Ishikawa (cell line): ENCODE measurements around the gene RTF1.

Experiments used
- CEBPB ChIP-seq: IDR thresholded peaks from 2 replicates; pipeline ENCODE4 v1.6.1; 2012
- CREB1 ChIP-seq: IDR thresholded peaks from 2 replicates; pipeline ENCODE4 v1.6.1; 2012; ENCODE audit warnings: low read depth
- EGR1 ChIP-seq: IDR thresholded peaks from 2 replicates; pipeline ENCODE4 v1.6.1; 2012
- EP300 ChIP-seq: IDR thresholded peaks from 2 replicates; pipeline ENCODE4 v1.6.1; 2012; ENCODE audit warnings: borderline replicate concordance
- FOXM1 ChIP-seq: IDR thresholded peaks from 2 replicates; pipeline ENCODE4 v1.6.1; 2012; ENCODE audit warnings: low read depth, borderline replicate concordance
- NFIC ChIP-seq: IDR thresholded peaks from 2 replicates; pipeline ENCODE4 v1.6.1; 2012
- RAD21 ChIP-seq: IDR thresholded peaks from 2 replicates; pipeline ENCODE4 v1.6.1; 2012; ENCODE audit warnings: low read depth
- TAF1 ChIP-seq: IDR thresholded peaks from 2 replicates; pipeline ENCODE4 v1.6.1; 2012; ENCODE audit warnings: low read depth, mild to moderate bottlenecking
- TCF12 ChIP-seq: IDR thresholded peaks from 2 replicates; pipeline ENCODE4 v1.6.1; 2012; ENCODE audit warnings: low read depth
- TEAD4 ChIP-seq: IDR thresholded peaks from 2 replicates; pipeline ENCODE4 v1.6.1; 2012
- YY1 ChIP-seq: IDR thresholded peaks from 2 replicates; pipeline ENCODE4 v1.6.1; 2012; ENCODE audit warnings: low read depth
- ZBTB7A ChIP-seq: IDR thresholded peaks from 2 replicates; pipeline ENCODE4 v1.6.1; 2012; ENCODE audit warnings: low read depth
- TF ChIP-seq, protein P1 (sequence below): IDR thresholded peaks from 2 replicates; pipeline ENCODE4 v1.6.1; 2012; ENCODE audit warnings: low read depth, mild to moderate bottlenecking
- TF ChIP-seq, protein P2 (sequence below): IDR thresholded peaks from 2 replicates; pipeline ENCODE4 v1.6.1; 2012
- TF ChIP-seq, protein P3 (sequence below): IDR thresholded peaks from 2 replicates; pipeline ENCODE4 v1.6.1; 2012

Gene RTF1

DNA sequence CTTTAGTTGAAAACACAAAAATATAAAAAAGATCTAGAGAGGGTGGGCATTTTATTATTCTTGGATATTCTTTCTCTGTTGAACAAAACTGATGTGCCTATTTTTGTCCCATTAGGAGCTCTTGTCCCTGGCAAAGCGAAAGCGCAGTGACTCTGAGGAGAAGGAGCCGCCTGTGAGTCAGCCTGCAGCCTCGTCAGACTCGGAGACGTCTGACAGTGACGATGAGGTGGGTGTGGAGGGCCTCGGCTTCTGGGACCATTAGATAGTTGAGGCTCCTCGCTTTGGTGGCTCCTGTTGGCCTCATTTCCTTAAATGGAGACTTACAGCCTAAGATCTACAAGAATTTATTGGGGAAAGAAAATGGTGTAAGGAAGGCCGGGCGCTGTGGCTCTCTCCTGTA lies 21.3 kb downstream of the RTF1 start:
- no peak for TF ChIP-seq CREB1
- no peak for TF ChIP-seq EP300
- no peak for TF ChIP-seq TCF12
- no peak for TF ChIP-seq FOXM1
- no peak for TF ChIP-seq TEAD4
- no peak for TF ChIP-seq ZBTB7A
- TF ChIP-seq, protein P1, sequence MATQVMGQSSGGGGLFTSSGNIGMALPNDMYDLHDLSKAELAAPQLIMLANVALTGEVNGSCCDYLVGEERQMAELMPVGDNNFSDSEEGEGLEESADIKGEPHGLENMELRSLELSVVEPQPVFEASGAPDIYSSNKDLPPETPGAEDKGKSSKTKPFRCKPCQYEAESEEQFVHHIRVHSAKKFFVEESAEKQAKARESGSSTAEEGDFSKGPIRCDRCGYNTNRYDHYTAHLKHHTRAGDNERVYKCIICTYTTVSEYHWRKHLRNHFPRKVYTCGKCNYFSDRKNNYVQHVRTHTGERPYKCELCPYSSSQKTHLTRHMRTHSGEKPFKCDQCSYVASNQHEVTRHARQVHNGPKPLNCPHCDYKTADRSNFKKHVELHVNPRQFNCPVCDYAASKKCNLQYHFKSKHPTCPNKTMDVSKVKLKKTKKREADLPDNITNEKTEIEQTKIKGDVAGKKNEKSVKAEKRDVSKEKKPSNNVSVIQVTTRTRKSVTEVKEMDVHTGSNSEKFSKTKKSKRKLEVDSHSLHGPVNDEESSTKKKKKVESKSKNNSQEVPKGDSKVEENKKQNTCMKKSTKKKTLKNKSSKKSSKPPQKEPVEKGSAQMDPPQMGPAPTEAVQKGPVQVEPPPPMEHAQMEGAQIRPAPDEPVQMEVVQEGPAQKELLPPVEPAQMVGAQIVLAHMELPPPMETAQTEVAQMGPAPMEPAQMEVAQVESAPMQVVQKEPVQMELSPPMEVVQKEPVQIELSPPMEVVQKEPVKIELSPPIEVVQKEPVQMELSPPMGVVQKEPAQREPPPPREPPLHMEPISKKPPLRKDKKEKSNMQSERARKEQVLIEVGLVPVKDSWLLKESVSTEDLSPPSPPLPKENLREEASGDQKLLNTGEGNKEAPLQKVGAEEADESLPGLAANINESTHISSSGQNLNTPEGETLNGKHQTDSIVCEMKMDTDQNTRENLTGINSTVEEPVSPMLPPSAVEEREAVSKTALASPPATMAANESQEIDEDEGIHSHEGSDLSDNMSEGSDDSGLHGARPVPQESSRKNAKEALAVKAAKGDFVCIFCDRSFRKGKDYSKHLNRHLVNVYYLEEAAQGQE, result no peak
- no peak for TF ChIP-seq CEBPB
- TF ChIP-seq, protein P2, sequence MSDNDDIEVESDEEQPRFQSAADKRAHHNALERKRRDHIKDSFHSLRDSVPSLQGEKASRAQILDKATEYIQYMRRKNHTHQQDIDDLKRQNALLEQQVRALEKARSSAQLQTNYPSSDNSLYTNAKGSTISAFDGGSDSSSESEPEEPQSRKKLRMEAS, result no peak
- TF ChIP-seq, protein P3, sequence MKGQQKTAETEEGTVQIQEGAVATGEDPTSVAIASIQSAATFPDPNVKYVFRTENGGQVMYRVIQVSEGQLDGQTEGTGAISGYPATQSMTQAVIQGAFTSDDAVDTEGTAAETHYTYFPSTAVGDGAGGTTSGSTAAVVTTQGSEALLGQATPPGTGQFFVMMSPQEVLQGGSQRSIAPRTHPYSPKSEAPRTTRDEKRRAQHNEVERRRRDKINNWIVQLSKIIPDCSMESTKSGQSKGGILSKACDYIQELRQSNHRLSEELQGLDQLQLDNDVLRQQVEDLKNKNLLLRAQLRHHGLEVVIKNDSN, result no peak
- TF ChIP-seq RAD21, result no peak
- TF ChIP-seq YY1, result no peak
- no peak for TF ChIP-seq NFIC
- no peak for TF ChIP-seq EGR1
- TF ChIP-seq TAF1, result no peak

DNA sequence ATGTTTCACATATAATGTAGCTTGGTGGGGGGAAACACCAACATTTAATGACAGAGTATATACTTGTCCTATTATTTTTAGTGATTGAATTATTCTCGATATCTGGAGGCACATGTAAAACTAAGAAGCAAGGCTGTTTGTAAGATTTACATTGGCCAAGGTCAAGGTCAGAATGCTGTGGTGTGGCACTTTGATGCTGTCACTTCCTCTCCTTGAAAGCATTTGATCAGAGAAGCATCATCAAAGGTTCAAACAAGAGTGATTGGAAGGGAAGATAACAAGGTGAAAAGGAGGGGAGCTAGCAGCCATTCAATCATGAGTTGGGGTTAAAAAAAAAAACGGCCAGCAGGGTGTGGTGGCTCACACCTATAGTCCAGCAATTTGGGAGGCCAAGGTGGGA lies 26.4 kb downstream of the RTF1 start:
- TF ChIP-seq, protein P3, result no peak
- no peak for TF ChIP-seq YY1
- no peak for TF ChIP-seq FOXM1
- TF ChIP-seq NFIC, result no peak
- no peak for TF ChIP-seq CEBPB
- TF ChIP-seq, protein P1, result no peak
- TF ChIP-seq EP300, result no peak
- TF ChIP-seq, protein P2, result no peak
- no peak for TF ChIP-seq ZBTB7A
- TF ChIP-seq RAD21, result no peak
- TF ChIP-seq TAF1, result no peak
- TF ChIP-seq CREB1, result no peak
- TF ChIP-seq EGR1, result no peak
- no peak for TF ChIP-seq TCF12
- no peak for TF ChIP-seq TEAD4

DNA sequence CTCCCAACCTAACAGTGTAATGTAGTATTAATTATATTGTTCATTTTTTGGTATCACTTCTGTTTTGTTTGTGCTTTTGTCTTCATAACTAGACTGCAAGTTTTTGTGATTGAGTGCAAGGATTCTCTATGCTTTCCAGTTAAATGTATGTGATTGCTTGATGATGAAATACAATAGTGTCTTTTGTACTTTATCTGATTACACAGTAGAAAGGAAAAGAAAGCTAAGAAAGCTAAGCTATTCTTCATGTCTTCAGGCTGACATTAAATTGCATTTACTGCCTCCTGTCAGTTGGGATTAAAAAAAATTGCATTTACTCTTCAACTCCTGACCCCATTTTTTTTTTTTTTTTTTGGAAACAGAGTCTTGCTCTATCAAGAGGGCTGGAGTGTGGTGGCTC lies 28.5 kb downstream of the RTF1 start:
- TF ChIP-seq TAF1, result no peak
- TF ChIP-seq, protein P1, result no peak

DNA sequence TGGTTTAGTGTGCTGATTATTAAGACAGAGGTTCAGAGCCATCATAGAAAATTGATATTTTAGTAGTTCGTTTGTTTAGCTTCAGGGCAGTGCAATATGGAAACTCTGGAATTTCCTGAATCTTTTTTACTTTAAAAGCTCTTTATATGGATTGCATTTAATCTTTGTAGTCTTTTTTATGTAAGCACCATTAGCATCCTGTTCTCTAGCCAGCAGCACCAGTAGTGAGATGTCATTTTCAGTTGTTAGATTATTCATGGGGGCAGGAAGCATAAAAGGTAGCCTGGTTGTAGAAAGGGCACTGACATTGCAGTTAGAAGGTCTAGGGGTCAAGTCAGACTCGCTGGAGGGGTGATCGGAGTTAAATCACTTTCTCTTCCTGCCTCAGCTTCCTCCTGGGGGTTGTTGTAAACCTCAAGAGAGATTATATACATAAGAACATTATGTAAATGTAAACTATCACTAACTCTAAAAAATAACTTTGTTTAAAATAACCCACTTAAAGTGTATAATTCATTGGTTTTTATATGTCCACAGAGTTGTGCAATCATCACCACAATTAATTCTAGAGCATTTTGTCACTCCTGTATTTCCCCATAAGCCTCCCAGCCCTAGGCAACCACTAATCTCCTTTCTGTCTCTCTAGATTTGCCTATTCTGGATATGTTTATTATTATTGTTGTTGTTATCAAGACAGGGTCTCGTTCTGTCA lies 45.3 kb downstream of the RTF1 start:
- TF ChIP-seq YY1, result no peak
- no peak for TF ChIP-seq TAF1
- no peak for TF ChIP-seq NFIC
- TF ChIP-seq EP300, result no peak
- no peak for TF ChIP-seq ZBTB7A
- TF ChIP-seq FOXM1, result no peak

DNA sequence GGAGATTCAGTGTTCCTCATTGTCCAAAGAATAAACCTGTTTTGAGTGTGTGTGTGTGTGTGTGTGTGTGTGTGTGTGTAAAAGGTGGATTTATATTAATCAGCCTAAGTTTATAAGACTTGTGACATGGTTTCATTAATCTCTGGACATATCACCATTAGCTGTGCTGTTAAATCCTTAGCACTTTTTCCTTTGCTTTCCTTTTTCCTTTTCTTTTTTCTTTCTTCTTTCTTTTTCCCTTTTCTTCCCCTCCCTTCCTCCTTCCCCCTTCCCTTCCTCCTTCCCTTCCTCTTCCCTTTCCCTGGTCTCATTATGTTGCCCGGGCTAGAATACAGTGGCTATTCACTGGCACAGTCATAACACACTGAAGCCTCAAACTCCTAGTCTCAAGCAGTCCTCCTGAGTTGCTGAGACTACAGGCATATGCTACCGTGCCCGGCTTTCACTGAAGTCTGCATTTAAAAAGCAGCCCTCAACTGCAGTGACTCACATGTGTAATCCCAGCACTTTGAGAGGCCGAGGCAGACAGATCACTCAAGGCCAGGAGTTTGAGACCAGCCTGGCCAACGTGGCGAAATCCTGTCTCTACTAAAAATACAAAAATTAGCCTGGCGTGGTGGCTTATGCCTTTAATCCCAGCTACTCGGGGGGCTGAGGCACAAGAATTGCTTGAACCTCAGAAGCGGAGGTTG lies 48.1 kb downstream of the RTF1 start:
- no peak for TF ChIP-seq RAD21
- no peak for TF ChIP-seq TCF12
- no peak for TF ChIP-seq EGR1
- TF ChIP-seq NFIC, result no peak
- TF ChIP-seq FOXM1, result no peak
- no peak for TF ChIP-seq TEAD4
- no peak for TF ChIP-seq CREB1
- TF ChIP-seq CEBPB, result no peak
- TF ChIP-seq, protein P2, result no peak
- TF ChIP-seq EP300, result no peak
- no peak for TF ChIP-seq ZBTB7A
- TF ChIP-seq, protein P1, result no peak
- TF ChIP-seq, protein P3, result no peak
- TF ChIP-seq YY1, result no peak
